HG02759 (cell line): ENCODE data around the gene MAP1LC3B2.

Experiments
- ATAC-seq: cut with Tn5 transposase; IDR thresholded peaks from one replicate; pipeline ENCODE4 v1.9.1; 2021; ENCODE audit warnings: mild to moderate bottlenecking, moderate library complexity; ENCODE audit not compliant: unreplicated experiment

MAP1LC3B2 gene

DNA sequence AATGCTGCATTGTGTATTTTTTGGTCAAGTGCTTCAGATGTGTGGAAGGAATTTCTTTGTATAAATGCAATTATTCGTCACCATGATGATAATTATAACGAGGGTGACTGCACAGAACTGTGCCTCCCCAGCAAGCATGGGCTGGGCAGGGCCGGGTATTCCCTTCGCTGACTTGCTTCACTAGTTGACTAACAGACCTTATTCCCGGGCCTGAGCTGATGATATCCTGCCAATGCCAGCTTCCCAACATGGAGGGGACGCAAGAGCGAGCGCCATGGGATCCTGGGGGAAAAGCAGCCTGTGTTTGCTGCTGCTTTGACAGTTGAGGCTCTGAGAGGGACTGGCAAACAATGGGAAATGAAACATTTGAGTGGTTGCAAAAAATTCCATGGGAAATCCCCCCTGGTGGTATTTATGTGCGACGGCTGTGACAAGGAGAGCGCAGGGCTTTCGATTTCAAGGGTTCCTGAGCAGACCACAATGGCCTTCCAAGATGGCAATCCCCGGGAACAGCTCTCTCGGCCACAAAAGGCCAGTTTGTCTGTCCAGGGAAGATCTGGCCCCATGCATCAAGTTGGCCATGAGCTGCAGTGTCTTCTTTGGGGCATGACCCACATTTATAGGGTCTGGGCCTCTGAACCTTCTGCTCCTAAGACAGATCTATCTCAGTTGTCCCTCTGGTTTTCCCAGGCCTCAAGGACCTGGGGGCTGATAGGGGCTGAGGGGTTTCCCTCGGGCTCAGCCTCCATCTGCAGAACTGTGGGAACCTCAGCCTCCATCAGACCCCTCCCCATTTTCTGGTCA, 21.9 kb upstream of the MAP1LC3B2 start:
- peak; percentile 44 for ATAC-seq

DNA sequence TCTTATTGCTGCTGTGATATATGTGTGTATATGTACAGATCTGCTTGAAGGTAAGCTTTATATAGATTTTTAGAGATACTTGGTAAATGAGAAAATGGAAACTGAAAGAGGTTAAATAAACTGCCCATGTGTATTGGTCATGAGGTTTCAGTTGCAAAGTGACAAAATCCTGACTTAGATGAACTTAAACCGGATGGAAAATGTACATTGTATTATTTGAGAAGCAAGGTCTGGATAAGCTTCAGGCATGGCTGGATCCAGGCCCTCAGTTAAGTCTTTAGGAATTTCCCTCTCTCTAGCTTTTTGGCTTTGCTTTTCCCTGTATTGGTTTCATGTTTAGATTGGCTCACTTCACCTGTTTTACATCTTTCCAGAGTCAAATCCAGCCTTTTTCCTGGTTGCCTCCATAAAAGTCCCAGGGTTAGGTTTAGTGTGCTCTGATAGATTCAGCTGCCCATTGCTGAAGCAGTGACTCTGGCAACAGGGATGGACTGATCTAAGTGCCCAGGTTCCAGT, 21.0 kb upstream of the MAP1LC3B2 start:
- ATAC-seq: peak; percentile 52

- ATAC-seq: no peak
Measured at GRCh38 chr12:116538682-116539305, 20.4 kb upstream of the MAP1LC3B2 start.

- no peak for ATAC-seq
Measured at GRCh38 chr12:116539361-116539771, 19.8 kb upstream of the MAP1LC3B2 start.

DNA sequence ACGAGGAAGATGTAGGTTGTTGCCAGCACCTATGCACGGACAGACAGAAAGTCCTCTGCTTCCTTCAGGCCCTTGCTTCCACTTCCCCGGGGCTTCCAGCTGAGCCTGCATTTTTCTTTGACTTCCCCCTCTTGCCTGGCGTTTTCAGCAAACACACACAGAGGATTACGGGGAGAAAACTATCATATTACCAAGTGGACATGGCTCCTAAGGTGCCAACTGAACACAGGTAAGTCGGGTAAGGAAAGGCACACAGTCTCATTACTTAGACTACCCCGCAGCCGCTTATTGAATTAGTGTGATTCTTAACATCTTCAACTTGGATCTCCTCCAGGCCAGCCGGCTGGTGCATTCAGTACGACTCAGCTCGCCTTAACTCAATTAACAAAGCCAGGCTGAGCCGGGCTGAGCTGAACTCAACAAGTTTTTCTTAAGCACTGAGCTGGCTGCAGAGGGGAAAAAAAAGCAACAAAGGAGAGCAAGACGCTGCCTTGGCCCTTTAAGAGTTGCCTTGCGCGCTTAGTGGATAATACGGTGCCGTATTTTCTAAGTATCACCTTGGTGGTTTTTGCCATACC, 19.2 kb upstream of the MAP1LC3B2 start:
- no peak for ATAC-seq

GRCh38 chr12:116540622-116541152, 18.5 kb upstream of the MAP1LC3B2 start:
- no peak for ATAC-seq

GRCh38 chr12:116541547-116542344, 17.4 kb upstream of the MAP1LC3B2 start:
- ATAC-seq: no peak

GRCh38 chr12:116542345-116542956, 16.7 kb upstream of the MAP1LC3B2 start:
- ATAC-seq: no peak

DNA sequence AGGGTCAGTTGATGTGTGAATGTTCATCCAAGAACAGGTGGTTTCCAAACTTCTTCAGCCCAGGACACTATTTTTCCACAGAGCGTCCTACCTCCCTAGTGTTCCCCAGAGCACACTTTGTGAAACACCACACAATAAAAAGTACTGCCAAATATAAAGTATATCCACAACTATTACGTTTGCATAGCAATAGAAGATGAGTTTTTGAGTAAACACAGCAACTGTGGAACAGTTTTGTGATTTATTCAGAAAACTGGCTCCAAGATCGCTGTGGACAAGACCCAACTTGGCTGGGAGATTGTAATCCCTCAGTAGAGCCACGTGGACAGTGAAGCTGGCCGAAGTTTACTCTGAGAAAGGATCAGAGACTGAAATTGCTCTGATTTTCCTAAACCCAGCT, 14.5 kb upstream of the MAP1LC3B2 start:
- no peak for ATAC-seq

GRCh38 chr12:116545144-116545543, 14.0 kb upstream of the MAP1LC3B2 start:
- no peak for ATAC-seq

GRCh38 chr12:116545936-116546335, 13.2 kb upstream of the MAP1LC3B2 start:
- ATAC-seq: no peak

DNA sequence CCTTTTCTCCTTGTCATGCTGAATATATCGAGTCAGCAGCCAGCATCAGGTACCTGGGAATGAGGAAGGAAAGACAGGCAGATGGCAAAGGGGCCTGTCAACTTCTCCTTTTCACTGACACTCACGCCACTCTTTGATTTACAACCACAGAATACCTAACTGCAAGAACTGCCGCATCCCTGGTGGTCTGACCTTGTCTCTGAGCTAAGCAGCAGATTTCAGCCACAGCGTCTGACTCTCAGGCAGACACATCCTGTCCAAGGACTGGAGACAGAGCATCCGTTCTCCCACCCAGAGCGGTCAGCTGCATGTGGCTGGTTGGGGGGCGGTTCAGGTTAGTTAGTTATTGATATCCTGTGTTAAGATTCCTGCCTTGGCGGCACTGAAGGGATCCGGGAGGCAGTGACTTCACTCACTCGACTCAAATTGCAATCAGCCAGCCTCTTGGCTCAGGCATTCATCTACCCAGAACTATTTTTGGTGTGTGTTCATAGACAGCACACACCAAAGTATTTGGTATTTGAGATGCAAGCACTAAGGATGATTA, 11.2 kb upstream of the MAP1LC3B2 start:
- ATAC-seq: peak; percentile 92

- ATAC-seq: no peak
Measured at GRCh38 chr12:116549993-116550392, 9.2 kb upstream of the MAP1LC3B2 start.

DNA sequence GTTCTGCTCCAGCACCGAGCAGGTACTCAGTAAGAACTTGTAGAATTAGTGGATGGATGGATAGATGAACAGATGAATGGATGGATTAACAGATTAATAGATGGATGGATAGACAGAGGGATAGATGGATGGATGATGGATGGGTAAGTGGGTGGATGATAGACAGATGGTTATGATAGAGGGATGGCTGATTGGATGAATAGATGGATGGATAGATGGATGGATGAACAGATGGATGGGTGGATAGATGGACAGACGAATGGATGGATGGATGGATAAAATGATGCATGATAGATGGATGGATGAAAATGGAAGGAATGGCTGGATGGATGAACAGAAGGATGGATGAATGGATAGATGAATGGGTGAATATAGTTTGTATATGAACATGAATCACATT, 8.0 kb upstream of the MAP1LC3B2 start:
- no peak for ATAC-seq

GRCh38 chr12:116551619-116551951, 7.6 kb upstream of the MAP1LC3B2 start:
- no peak for ATAC-seq

DNA sequence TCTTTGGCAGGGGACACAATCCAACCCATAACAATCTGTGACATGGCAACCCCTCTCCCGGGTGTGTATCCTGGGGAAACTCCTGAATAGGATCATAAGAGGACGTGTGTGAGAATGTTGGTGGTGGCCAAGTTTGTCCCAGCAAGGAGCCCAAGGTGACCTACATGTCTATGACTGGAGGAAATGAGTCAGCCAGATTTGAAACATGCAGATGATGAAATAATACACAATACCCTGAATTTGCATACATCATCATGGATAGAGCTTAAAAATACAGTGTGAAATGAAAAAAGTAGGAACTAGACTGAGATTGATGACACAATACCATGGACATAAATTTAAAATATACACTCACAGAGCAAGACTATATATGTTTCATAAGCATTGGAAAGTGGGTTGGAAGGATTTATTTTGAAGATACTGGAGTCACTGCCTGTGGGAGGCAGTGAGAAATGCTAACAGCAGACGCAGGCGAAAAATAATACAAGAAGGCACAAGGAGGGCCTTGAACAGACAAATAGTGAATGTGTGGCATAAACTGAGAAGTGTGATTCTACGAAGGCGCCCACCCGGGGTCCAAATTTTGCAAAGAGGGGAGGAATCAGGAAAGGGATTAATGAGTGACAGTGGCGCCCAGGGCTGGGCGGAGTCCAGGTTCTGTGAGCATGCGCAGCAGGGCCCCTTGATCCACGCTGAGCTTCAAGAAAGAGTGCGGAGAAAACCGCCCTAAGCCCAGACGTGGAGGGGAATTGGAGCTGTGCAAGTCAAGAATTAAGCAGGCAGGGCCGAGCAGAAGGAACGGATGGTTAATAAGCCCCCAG, 7.0 kb upstream of the MAP1LC3B2 start:
- ATAC-seq: no peak

DNA sequence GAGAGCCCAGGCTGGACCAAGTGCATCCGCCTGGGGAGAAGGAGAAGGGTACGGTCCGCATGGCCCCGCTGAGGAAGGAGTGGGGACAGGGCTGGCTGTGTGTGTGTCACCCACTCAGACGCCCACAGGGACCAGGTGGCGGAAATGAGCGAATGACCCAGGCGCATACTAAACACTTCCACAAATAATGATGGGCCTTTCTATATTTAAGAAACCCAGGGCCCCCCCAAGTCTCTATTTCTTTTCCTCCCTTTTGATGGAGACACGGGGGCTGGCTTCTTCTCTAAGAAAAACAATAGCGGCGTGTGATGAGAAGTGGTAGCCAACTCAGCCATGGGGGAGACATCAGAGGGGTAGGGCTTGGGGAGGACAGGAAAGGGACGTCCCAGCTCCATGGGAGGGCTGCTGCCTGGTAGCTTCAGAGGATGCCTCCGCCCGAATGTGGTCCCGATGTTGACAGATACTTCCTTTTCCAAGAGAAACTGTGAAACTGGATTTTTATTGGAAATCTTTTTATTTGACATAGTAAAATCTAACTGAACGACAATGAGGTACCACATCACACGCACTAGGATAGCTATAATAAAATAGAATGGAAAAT, 6.3 kb upstream of the MAP1LC3B2 start:
- ATAC-seq: no peak

DNA sequence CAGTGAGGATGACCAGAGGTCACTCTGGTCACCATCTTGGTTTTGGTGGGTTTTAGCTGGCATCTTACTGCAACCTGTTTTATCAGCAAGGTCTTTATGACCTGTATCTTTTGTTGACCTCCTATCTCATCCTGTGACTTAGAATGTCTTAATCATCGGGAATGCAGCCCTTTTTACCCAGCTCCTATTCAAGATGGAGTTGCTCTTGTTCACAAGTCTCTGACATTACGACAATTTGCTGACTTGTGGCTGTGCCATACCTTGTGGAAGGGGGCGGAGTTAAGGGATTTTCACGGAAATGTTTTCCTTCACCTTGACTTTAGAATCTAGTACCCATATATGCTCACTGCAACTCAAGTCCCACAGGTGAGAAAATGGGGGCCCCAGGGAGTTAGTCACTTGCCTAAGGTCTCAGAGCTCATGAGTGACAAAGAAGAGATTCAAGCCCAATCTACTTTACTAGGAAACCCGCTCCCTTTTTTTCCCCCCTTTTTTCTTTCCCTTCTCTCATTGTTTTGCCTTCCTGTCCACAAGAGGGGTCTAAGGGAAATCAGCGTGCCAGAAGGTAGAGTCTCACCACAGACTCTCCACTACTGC, 2.7 kb upstream of the MAP1LC3B2 start:
- ATAC-seq: no peak
